Heart left ventricle (tissue), 13 donors: Measurements from ENCODE around the gene TTI1.

Experiments used
- CTCF ChIP-seq, 12 donors: fragments of 200-600 bp; sonication (generic) in 4 of 12; IDR thresholded peaks; one replicate each; pipeline versions ENCODE4 v1.5.0 to v1.8.0; 2018 to 2022; ENCODE audit warnings: antibody characterized with exemption in 12 of 12, mild to moderate bottlenecking in 5 of 12
- POLR2A ChIP-seq, 2 donors: fragments of 450-650 bp; IDR thresholded peaks; one replicate each; pipeline ENCODE4 v1.6.1; 2017; ENCODE audit warnings: antibody characterized with exemption in 2 of 2, mild to moderate bottlenecking in 2 of 2, moderate library complexity in 2 of 2
- donor health status: ischemic (EF 13 %, LVEDD 7.1; RV severe dilation, severe dysfunction).
- donor health status: DM: no; HTN: yes; CAD: no.
- donor health status: DM: no; HTN: no; CAD: no.
- donor health status: ischemic (EF 25% LVEDD 6.9; RV normal size, moderate dysfunction).
- donor health status: ischemic (EF 25% LVEDD 5.7; RV mildly dilated, moderate dysfunction).
- donor health status: ischemic (EF 35%, LVEDD 5.7; RV mildly dilated, moderate dysfunction).
- donor health status: nonischemic (EF 11% LVEDD 7.7; RV severe dilation, severe dysfunction).
- donor health status: DM: yes; HTN: yes; CAD: no.
- donor health status: PGD.
- donor health status: ischemic (EF 29% LVEDD 5.4; RV normal size, mild dysfunction).
- donor health status: nonischemic (EF 23%, LVEDD 6.1; RV moderate dilation, normal function).

GRCh38 chr20:38061109-38061508 lies 27.9 kb upstream of the TTI1 start:
- TF ChIP-seq CTCF (IDR thresholded peaks at IDR 0.05) (no peak), POLR2A (IDR thresholded peaks at IDR 0.05) (no peak)
